CD4-positive, alpha-beta T cell treated with Interferon gamma for 1 hour (primary cell): ENCODE measurements around the gene NPVF.

Experiments
- DNase-seq: peaks from one replicate; pipeline ENCODE4 v3.0.0-alpha.2; 2020

NPVF gene

GRCh38 chr7:25223206-25223605, 5.1 kb downstream of the NPVF start:
- no peak for DNase-seq

- no peak for DNase-seq
These were observed 5.6 kb downstream of the NPVF start for GRCh38 chr7:25222666-25223065.

GRCh38 chr7:25221009-25221408, 7.3 kb downstream of the NPVF start:
- no peak for DNase-seq

GRCh38 chr7:25218191-25218590, 10.1 kb downstream of the NPVF start:
- no peak for DNase-seq

- DNase-seq, result no peak
These were observed 11.4 kb downstream of the NPVF start for GRCh38 chr7:25216837-25217236.

- DNase-seq, result no peak
These were observed 12.5 kb downstream of the NPVF start for GRCh38 chr7:25215694-25216335.

GRCh38 chr7:25208525-25209221, 19.6 kb downstream of the NPVF start:
- DNase-seq, result no peak

- no peak for DNase-seq
These were observed 20.4 kb downstream of the NPVF start for GRCh38 chr7:25207887-25208286.

- DNase-seq, result no peak
These were observed 21.5 kb downstream of the NPVF start for GRCh38 chr7:25206765-25207164.

- no peak for DNase-seq
These were observed 32.0 kb downstream of the NPVF start for GRCh38 chr7:25196132-25196896.

GRCh38 chr7:25194036-25194435, 34.2 kb downstream of the NPVF start:
- DNase-seq, result no peak

GRCh38 chr7:25192043-25192442, 36.2 kb downstream of the NPVF start:
- no peak for DNase-seq

- no peak for DNase-seq
These were observed 39.1 kb downstream of the NPVF start for GRCh38 chr7:25189197-25189596.

GRCh38 chr7:25187932-25188331, 40.4 kb downstream of the NPVF start:
- DNase-seq, result no peak

GRCh38 chr7:25186436-25186835, 41.9 kb downstream of the NPVF start:
- no peak for DNase-seq

- DNase-seq, result no peak
These were observed 46.8 kb downstream of the NPVF start for GRCh38 chr7:25181532-25181931.

- no peak for DNase-seq
These were observed 47.3 kb downstream of the NPVF start for GRCh38 chr7:25180946-25181345.

- no peak for DNase-seq
These were observed 47.7 kb downstream of the NPVF start for GRCh38 chr7:25180592-25180923.

GRCh38 chr7:25179771-25180591, 48.3 kb downstream of the NPVF start:
- DNase-seq, result peak; percentile 94

- no peak for DNase-seq
These were observed 49.0 kb downstream of the NPVF start for GRCh38 chr7:25179325-25179724.
